ENCODE results near the gene ANP32E.
A peak's percentile ranks its signal among the peaks of the same experiment; 100 is the strongest.
"Not testable (repeated sequence)": the region's sequence is repeated elsewhere in the genome, so short reads cannot be mapped to it uniquely, and the experiment has no call there.

ANP32E gene

GRCh38 chr1:150256554-150257341 is 20.8 kb upstream of the ANP32E start:
- DNase-seq, result no peak

- DNase-seq, result no peak
Observed at GRCh38 chr1:150256198-150256553, 20.3 kb upstream of the ANP32E start.

GRCh38 chr1:150249936-150250335 is 14.0 kb upstream of the ANP32E start:
- DNase-seq, result no peak

DNA sequence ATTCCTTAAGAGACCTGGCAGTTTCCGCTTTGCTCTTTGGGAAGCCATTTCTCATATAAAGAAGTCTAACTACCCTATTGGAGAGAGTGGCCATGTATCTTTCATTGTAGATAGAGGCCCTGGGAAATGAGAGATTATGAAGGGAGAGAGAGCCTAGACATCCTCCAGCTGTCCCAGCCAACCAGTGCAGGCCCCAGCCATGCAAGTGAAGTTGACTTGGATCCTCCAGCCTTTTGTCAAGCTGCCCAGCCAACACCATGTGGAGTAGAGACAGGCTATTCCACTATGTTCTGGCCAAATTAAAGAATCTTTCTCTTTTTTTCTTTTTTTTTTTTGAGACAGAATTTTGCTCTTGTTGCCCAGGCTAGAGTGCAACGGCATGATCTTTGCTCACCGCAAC is 7.1 kb upstream of the ANP32E start:
- DNase-seq, result no peak

DNA sequence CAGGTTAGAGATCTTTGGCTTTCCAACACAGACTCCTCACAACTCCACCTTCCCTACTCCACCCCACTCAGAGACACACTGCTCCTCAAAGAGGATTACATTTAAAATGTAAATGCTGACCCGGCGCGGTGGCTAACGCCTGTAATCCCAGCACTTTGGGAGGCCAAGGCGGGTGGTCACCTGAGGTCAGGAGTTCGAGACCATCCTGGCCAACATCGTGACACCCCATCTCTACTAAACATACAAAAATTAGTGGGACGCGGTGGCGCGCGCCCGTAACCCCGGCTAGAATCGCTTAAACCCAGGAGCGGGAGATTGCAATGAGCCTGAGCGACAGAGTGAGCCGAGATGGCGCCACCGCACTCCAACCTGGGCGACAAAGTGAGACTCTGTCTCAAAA is 1.8 kb upstream of the ANP32E start:
- DNase-seq, result no peak

- DNase-seq, result not testable (repeated sequence)
Observed at GRCh38 chr1:150237176-150237575, 1.3 kb upstream of the ANP32E start.

DNA sequence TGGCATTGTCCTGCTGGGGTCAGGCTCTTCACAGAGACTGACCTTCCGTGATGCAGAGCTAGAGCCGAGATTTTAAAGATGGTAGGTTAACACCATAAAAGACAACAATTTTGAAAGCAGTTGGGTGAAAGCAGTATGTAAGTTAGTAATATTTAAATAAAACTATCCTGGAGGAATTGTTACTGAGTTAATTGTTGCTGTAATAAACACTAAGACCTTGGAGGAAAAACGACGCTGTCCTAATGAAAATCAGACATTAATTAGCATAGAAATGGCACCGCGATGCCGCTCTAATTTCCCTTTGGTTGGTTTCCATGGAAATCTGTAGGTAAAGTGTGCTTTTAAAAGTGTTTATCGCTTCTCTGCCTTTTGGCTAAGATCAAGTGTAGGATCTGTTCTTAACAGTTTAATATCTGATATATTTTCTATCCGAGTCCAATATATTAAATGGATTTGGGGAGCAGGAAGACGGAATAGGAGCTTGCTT is 745 bp upstream of the ANP32E start:
- DNase-seq, result no peak

- DNase-seq, result peak in 5 of 6 experiments; percentile 13 to 56 (median 33)
Observed at GRCh38 chr1:150235294-150235851, 539 bp downstream of the ANP32E start.

- peak; percentile 69 to 87 (median 77) for DNase-seq
Observed at GRCh38 chr1:150234566-150235293, 1.2 kb downstream of the ANP32E start.

- no peak for DNase-seq
Observed at GRCh38 chr1:150234309-150234565, 1.7 kb downstream of the ANP32E start.

GRCh38 chr1:150233359-150234308 is 2.3 kb downstream of the ANP32E start:
- DNase-seq, result peak in 4 of 6 experiments; percentile 13 to 47 (median 23)

GRCh38 chr1:150232921-150233320 is 3.0 kb downstream of the ANP32E start:
- DNase-seq, result not testable (repeated sequence)

DNA sequence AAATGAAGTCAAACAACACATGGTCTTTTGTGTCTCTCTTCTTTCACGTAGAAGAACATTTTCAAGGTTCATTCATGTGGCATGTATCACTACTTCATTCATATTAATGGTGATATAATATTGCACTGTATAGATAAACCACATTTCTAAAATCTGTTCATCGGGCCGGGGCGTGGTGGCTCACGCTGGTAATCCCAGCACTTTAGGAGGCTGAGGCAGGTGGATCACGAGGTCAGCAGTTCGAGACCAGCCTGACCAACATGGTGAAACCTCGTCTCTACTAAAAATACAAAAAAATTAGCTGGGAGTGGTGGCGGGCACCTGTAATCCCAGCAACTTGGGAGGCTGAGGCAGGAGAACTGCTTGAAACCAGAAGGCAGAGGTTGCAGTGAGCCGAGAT is 7.7 kb downstream of the ANP32E start:
- not testable (repeated sequence) for DNase-seq

GRCh38 chr1:150227228-150227627 is 8.7 kb downstream of the ANP32E start:
- no peak for DNase-seq

- DNase-seq, result no peak
Observed at GRCh38 chr1:150226486-150226885, 9.4 kb downstream of the ANP32E start.

DNA sequence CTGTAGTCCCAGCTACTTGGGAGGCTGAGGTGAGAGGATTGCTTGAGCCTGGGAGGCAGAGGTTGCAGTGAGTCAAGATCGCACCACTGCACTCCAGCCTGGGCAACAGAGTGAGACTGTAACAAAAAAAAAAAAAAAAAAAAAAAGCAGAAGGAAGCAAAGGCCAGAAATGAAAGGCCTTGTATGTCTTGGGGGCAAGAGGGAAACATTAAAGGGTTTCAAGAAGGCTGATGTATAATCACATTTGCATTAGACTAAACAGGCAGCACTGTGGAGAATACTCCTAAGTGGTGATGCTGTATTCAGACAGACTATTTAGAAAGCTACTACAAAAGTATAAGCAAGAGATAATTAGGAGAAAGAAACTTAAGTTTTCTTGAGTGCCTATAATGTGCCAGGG is 10.4 kb downstream of the ANP32E start:
- no peak for DNase-seq

- DNase-seq, result no peak
Observed at GRCh38 chr1:150224983-150225382, 10.9 kb downstream of the ANP32E start.

GRCh38 chr1:150221552-150221951 is 14.4 kb downstream of the ANP32E start:
- DNase-seq, result peak in 3 of 6 experiments; percentile 6 to 27 (median 20)

- DNase-seq, result not testable (repeated sequence)
Observed at GRCh38 chr1:150215855-150216254, 20.1 kb downstream of the ANP32E start.

DNA sequence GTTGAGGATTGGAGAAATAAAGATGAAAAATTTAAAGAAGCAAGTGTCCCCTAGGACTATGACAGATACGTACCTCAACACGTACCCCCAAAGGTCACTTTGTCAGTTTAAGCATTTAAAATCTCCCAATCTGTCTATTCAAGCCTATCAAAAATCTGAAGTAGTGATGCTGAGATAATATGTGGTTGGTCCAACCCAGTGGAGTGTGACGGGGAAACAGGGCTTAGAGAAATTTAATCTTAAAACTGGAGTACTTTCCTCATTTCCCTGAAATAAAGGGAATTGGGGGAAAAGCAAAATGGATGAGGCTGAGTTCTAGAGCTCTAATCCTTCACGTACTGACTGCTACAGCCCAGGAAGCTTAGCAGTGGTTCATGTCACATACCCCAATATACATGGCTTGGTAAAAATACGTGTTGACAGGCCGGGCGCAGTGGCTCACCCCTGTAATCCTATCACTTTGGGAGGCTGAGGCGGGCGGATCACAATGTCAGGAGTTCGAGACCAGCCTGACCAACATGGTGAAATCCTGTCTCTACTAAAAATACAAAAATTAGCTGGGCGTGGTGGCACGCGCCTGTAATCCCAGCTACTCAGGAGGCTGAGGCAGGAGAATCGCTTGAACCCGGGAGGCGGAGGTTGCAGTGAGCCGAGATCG is 21.7 kb downstream of the ANP32E start:
- DNase-seq, result not testable (repeated sequence)

- DNase-seq, result peak; percentile 77 to 89 (median 86)
Observed at GRCh38 chr1:150213170-150214098, 22.5 kb downstream of the ANP32E start.
